ENCODE results near the gene ZC3H13.

The ZC3H13 gene

DNA sequence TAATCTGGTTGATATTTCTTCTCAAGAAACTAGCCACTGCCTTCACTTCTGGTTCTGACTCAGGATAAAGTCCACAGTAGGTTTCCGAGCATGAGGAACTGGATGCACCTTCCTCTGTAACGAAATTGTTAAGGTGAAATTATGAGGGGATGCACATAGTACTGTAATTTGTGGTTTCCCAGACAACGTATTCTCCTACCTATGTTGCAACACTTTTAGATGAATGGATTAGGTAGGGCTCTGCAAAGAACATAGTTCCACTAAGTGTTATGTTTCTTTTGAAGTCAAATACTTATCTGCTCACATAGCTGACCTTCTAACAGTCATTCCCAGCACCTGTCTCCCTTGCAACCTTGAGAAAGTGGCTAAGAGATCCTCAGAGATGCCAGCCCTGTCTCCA, 5.7 kb upstream of the ZC3H13 start:
- no peak for DNase-seq (ENCODE audit: low spot score)

DNA sequence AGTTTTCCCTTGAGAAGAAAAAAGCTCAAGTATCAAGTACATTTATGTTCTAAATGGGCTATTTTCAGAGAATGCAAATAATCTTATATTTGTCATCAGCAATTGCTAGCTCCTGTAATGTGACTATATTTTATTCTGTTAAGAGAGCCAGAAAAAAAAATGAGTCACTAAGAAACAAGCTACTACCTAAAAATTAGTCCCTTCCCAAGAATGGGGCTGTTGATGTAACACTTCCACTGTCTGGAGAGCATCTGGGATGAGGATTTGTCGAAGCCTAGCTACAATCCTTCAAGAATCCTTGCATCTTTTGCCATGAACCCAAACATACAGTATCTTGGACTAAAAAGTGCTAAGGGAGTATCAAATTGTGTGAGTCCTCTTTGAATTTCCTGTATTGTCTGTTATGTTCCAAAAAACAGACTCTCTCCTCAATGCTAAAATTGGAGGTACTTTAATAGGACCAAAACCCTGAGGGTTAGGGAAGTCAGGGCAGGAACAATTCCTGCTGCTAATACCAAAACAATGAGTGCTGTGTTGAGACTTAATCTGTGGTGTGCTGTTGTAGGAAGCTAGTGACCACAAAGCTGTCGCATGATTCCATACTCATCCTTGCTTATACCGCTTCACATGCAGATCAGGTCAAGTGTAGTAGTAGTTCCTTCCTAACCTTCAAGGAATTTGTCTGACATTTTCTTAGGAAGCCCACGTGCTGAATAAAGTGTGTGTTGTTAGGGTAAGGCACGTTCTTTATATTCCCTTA, 4.9 kb upstream of the ZC3H13 start:
- DNase-seq (ENCODE audit: low spot score): peak; percentile 22

DNA sequence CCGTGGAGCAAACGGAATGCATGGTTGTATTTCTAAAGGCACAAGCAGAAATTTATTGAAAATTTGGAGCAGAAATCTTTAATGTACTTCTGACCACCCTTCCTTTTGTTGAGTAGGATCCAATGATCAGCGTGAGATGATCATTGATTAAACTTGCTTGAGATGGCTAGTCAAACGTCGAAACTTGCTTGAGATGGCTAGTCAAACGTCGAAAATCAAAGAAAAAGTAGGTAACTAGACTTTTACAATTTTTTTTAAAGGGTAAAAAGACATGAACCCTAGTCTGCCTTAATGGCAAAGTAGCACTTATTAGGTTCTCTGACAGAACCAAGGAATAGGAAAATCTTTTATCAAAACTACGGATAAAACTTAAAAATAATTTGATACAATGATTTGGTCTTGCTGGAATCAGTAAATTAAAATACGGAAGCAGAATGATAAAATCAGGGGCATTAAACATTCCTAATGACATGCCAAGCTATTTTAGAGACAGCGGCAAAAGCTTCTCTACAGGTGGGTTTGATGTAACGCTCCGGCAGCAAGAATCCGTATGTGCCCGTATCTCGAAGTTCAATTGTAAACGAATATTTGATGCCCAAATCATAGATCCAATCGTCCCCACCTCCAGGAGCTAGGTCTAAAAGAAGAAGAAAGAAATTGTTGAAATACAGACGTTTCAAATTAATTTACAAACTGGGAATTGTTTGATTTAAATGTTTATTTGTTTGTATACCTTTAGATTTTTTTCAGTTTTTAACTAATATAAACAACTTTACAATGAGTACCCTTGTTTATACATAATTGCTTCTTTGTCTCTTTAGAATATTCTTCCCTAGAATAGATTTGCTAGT, 841 bp upstream of the ZC3H13 start:
- DNase-seq (ENCODE audit: low spot score): no peak

DNA sequence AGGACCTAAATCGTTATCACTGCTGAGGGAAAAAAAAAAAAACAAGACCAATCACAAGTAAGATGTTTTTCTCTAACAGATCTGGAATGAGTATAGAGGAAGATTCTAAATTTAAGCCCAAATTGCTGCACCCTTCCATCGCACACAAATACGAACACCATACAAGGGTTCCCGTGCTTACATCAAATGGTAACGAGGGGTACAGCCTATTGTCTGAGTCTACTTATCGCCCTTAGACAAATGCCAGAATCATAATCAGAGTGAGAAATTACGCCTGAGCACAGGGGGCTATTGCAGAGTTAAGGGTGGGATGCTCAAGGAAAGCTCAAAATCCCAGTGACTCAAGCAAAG, 603 bp downstream of the ZC3H13 start:
- DNase-seq (ENCODE audit: low spot score): no peak

DNA sequence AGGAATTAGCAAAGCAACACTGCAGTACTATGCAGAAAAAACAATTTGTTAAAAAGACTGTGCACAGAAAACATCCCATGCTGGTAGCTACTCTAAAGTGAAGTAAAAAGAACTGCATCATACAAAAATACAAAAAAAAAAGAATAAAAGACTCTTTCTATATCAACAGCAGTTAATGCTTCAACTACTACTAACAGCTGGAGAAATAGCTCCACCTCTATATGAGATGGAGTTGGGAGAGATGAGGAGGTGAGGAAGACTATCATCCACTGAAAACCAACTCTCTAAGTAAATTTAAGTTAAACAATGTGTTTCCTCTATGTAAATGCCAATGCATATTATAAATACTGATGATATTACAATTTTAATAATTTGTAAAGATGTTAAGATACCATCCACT, 1.8 kb downstream of the ZC3H13 start:
- no peak for DNase-seq (ENCODE audit: low spot score)

DNA sequence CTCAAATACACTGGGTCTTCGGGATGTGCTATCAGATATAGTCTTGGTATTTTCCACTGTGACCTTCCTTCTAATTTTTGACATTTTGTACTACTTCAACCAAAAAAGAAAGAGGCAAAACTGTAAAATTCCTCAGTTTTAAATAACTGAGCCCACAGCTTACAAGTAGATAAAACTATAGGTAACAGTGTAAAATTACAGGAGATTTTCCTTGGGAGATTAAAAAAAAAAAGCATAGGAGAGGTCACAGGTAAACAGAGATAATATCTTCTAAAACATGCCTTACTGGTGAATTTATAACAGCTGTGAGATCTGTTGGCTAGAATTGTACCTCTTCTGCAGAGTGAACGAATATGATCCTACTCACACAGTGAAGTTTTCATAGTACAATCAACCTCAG, 7.1 kb downstream of the ZC3H13 start:
- no peak for DNase-seq (ENCODE audit: low spot score)

DNA sequence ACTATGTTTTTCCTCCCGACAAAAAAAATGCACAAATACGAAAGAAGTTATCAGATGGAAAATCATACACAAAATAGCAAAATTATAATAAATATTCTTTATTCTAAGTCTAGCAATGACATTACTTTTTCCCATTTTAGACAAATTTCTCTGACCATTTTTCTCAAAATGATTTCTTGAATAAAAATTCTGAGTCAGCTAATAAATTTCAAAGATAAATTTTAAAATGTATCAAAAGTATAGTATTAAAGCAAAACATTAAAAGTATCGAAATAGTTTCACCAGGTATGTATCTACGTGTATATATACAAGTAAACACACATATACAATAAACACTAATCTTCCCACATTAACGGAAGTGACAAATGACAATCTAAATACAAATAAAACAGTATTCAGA, 8.9 kb downstream of the ZC3H13 start:
- no peak for DNase-seq (ENCODE audit: low spot score)

DNA sequence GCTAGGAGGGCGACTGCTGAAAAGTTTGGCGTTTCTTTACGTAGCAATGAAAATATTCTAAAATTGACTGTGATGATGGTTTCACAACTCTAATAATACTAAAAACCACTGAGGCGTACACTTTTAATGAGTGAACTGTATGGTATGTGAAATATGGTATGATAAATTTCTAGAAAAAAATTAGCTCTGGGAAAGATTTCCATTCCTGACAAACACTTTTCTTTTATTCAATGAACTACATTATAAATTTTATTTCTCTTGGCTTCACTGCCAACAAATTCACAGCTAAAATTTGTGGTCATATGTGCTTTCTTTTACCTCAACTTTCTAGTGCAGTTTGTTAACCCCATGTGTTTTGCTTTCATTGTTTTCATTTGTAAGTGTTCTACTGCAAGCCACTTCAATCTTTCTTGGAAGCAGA, 11.1 kb downstream of the ZC3H13 start:
- DNase-seq (ENCODE audit: low spot score): no peak

DNA sequence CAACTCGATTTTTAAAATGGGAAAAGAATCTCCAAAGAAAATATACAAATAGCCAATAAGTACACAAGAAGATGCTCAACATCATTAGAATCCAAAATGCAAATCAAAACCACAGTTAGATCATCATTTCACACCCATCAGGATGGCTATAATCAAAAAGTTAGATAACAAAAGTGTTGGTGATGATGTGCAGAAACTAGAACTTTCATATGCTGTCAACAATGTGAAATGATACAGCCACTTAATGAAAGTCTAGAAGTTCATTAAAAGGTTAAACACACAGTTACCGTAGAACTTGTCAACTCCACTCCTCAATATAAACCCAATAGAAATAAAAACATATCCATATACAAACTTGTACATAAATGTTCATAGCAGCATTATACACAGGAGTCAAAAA, 11.8 kb downstream of the ZC3H13 start:
- no peak for DNase-seq (ENCODE audit: low spot score)

DNA sequence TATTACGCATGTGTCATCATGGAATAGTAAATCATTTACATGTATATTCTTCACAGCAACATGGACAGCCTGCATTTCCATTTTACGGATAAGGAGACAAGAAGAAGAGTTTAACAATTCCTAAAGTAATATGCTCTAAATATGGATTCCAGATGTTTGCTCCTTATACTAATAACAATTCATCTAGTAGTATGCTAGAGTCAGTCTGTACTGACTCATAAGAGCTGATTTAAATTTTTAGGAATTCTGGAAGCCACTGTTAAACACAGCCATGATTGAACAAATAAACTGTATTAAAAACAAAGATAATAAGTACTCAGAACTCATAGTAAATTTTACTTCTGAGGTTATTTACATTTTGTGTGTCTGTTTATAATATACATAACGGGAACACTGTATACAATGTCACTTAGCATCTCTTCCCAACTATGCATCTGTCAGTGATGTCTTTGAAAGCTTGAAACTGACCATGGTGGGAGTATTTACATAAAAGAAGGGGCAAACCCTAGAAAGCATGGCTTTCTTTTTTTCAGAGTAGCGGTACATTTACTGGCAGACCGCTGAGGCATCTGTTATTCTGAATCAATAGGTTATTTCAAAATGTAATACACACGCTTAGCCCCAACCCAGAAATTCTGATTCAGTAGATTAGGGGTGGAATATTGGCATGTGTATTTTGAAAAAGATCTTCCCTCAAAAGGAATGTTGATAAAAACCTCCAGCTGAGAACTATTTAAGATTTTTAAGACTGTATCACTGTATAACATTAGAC, 12.9 kb downstream of the ZC3H13 start:
- DNase-seq (ENCODE audit: low spot score): no peak

DNA sequence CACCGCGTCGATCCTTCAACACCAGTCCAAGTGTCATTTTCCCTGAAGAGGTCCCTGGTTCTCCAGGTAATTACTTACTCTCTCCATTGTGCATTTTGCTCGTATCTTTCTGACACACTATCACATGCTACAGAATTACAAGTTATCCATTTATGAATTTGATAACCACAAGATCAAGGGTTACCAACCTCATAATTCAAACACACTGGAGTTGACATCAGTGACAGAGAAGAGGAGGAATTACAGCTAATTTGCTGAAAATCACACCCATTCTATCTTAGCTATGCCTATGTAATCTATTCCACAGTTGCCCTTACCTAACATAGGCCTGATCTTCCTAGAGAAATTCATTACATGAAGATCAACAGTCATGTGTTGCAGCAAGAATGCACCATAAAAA, 14.2 kb downstream of the ZC3H13 start:
- no peak for DNase-seq (ENCODE audit: low spot score)

DNA sequence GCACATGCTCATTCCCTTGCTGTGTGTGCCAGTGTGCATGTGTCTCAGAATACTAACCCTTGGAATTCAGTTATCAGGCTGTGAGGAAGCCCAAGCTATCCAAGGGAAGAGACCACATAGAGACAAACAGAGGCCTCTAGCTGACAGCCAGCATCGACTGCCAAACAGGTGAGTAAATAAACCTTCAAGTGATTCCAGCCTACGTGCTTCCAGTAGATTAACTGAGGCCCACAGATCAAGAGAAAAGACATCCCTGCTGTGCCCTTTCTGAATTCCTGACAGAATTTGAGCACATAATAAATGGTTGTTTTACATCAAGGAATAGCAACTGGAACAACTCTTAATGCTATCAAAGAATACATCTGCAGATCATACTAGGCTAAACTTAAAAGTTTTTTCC, 17.5 kb downstream of the ZC3H13 start:
- no peak for DNase-seq (ENCODE audit: low spot score)

DNA sequence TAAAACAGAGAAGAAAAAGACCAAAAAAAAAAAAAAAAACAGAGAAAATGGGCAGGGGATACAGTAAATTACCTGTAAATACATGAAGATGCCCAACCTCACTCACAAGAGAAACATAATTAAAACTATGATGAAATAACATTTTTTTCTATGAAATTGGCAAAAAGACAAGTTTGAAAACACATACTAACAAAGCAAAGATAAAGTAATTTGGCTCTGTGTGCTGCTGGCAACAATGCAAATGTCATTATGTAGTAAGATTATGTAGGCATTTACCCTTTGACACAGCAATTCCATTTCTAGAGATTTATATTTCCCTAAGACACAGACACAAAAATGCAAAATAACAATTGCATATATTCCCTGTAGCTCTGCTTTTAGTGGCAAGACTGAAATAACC, 20.2 kb downstream of the ZC3H13 start:
- no peak for DNase-seq (ENCODE audit: low spot score)

DNA sequence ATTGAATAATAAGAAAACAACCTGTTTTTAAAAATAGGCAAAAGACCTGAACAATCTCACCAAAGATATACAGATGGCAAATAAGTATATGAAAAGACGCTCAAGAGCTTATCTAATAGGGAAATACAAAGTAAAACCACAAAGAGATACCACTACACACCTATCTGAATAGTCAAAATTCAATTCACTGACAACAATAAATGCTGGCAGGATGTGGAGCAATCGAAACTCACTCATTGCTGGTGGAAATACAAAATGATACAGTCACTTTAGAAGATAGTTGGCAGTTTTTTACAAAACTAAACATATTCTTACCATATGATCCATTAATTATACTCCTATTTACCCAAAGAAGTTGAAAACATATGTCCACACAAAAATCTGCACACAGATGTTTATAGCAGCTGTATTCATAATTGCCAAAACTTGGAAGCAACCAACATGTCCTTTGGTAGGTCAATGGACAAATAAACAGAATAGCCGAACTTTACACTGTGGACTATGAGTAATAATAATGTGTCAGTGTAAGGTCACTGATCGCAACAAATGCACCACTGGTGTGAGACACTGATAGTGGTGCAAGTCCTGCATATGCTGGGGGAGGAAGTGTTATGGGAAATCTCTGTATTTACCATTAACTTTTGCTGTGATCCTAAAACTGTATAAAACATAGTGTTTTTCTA, 20.8 kb downstream of the ZC3H13 start:
- no peak for DNase-seq (ENCODE audit: low spot score)

DNA sequence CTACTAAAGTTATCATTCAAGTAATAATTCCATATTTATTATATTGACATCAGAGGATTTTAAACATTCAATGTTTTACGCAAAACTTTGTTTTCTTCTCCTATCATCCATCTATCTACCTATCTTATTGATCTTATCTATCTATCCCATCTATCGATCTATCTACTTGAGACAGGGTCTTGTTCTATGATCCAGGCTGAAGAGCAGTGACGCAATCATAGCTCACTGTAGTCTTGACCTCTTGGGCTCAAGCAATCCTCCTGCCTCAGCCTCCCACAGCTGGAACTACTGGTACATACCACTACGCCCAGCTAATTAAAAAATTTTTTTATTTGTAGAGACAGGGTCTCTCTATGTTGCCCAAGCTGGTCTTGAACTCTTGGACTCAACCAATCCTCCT, 27.4 kb downstream of the ZC3H13 start:
- DNase-seq (ENCODE audit: low spot score): no peak

DNA sequence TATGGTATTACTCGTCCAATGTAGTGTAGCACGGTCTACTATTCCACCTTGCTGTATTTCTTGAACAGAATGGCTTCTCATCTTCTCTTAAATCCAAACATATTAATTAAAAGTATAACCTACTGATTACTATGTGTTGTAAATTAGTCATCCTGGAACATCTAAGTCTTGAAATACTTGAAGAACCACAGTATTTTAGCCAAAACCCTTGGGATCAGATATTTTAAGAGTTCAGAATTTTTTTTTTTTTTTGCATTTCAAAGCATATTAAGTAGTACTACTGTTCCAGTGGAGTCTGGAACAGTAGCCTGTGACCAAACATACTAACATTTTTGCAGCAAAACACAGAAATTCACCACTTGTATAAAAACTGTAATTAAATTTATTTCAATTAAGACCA, 30.1 kb downstream of the ZC3H13 start:
- peak; percentile 17 for DNase-seq (ENCODE audit: low spot score)

DNA sequence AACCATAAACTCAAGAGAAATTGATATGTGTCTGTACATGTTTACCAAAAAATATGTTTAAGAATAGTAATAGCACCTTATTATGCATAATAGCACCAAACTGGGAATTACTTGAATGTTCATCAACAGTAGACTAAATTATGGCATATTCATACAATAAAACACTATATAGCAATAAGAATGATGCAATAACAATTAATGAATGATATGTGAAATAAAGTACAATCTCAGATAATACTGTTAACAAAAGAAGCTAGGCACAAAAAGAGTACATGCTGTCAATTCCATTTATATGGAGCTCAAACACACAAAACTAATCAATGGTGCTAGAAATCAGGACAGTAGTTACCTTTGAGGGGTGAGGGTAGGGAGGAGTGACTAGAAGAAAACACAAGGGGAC, 36.3 kb downstream of the ZC3H13 start:
- DNase-seq (ENCODE audit: low spot score): no peak

DNA sequence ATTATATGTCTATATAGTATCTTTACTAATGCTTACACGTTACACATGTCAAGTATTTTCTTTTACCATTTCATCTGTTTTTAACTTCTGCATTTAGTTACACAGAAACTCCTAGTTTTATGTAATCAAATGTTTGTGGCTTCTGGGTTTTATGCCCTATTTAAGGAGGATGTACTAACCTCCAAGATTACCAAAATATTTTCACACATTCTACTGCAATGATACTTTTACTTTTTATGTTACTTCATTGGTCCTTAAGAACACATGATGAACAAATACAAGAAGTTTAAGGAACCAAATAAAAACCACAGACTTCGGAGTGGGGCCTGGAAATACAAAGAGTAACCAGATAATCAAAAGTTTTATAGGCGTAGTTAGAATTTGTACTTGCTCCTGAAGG, 37.2 kb downstream of the ZC3H13 start:
- DNase-seq (ENCODE audit: low spot score): no peak

DNA sequence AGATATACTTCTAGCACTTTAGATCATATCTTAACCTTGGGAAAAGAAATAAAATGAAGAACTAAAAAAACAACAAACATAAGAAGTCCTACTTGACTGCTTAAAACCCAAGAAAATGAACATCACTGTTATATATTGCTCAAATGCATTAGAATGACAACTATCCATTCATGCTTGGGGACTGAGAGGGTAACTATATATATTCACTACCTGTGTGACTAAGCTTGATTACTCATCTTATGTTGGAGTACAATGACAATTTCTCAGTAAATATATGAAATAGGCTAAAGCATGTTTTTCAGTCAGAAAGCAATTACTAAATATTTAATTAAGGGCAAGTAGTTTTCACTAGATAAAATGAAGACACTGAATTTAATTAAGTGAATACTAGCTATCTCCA, 40.1 kb downstream of the ZC3H13 start:
- no peak for DNase-seq (ENCODE audit: low spot score)

DNA sequence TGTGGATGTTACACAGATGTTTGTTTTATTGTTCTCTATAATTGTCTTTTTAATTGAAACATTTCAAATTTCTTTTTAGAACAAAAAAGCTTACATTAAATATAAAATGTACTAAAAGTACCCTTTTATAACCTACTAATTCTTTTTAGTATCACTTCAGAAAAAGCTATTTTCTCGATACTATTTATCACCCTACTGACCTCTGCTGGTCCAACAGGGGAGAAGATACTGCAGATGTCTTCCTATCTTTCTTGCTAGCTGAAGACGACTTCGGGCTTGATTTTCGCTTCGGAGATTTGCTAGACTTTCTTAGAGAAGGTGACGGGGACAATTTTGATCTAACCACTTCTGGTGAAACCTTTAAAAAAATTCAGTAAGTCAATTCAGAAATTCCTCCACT, 42.4 kb downstream of the ZC3H13 start:
- peak; percentile 10 for DNase-seq (ENCODE audit: low spot score)

DNA sequence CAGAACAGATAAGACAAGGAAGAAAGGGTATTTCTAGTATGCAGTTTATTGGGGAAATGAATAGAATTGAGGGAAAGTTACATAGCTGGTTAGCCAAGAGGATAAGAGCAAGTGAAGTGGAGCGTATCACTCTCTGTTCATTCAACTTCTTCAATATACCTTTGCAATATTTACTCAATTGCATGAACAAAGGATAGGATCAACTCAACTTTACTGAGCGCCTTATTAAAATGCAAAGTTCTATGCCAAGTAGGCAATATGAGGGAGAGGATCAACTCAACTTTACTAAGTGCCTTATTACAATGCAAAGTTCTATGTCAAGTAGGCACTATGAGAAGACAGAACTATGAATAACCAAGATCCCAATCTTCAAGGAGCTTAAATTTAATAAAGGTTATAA, 43.9 kb downstream of the ZC3H13 start:
- DNase-seq (ENCODE audit: low spot score): no peak

DNA sequence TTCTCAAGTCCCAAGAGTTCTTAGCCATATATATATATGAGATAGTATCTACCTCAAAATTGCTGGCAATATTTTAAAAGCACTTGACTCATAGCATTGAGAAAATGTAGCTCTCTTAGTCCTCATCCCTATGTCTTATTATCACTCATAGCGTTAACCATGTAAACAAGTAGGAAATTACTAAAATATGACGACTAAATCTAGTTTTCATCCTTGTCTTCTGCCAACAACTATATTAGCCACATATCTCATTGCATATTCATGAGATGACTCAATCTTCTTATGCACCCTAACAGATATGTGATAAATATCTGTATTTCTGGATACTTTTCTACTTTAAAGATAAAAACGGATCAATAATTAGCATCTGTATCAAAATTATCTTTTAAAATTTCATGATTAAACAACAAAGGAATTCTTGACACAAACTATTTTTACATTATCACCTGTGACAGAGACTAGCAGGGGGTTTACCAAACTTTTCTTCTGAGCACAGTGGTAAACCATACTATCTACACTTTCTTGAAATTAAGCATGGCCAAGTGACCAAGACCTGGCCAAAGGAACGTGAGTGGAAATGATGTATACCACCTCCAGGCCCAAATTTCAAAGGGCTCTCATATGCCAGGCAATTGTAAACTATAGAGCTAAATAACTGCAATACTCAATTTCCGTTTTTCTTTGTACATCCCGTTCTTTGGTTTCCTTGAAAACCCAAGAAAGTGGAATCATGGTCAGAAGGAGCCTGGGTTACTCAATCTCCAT, 45.7 kb downstream of the ZC3H13 start:
- DNase-seq (ENCODE audit: low spot score): no peak

Data from AG20443 (cell line).